Activated T-cell treated with anti-CD3 and anti-CD28 coated beads, Interleukin-2, amount 50 U/mL, for 4 hours (primary cell): ENCODE data around the gene ABHD3. TPM values are rescaled to one million over a fixed set of nuclear protein-coding genes. Genes with fewer than 3 reads are reported as not detected.
"Not testable (repeated sequence)": the region's sequence is repeated elsewhere in the genome, so short reads cannot be mapped to it uniquely, and the experiment has no call there.

Experiments used
- ATAC-seq, 2 donors: fragments of 200-7000 bp; cut with Tn5 transposase; one replicate each; pipeline ENCODE4 v1.10.0; 2021
- DNase-seq: peaks from one replicate; pipeline ENCODE4 v3.0.0-alpha.2; 2020
- H3K27me3 Mint-ChIP-seq: one replicate; pipeline ENCODE4 v1.8.0; 2021; ENCODE audit warnings: low read depth, mixed read lengths
- H3K36me3 Mint-ChIP-seq: one replicate; pipeline ENCODE4 v1.8.0; 2022; ENCODE audit warnings: mixed read lengths; ENCODE audit not compliant: insufficient read depth
- H3K4me1 Mint-ChIP-seq: one replicate; pipeline ENCODE4 v1.8.0; 2021; ENCODE audit warnings: low read depth, mixed read lengths
- H3K4me3 Mint-ChIP-seq: one replicate; pipeline ENCODE4 v1.8.0; 2021; ENCODE audit warnings: mild to moderate bottlenecking, moderate library complexity, mixed read lengths
- H3K9me3 Mint-ChIP-seq: one replicate; pipeline ENCODE4 v1.8.0; 2021; ENCODE audit warnings: mixed read lengths
- total RNA-seq, 3 donors: library from RNA; stranded (reverse); gene quantifications; one replicate each; pipeline ENCODE4 v1.2.1, GENCODE V29; 2021

The ABHD3 gene
- 10 to 100 TPM in 2 of 3 donors, 1 to 10 TPM in 1; 9.5 to 12.9 (median 11.1) TPM for total RNA-seq

GRCh38 chr18:21704603-21705364, at the start of gene ABHD3:
Gene ABHD3 (minus strand): TSS chr18:21704774. CDS start chr18:21704665, 109 bp downstream.
- Mint-ChIP-seq H3K9me3 (no peaks in the 10 kb centered on the region), H3K4me3 (peak within 1 kb of the TSS; percentile 92), H3K36me3 (peaks cover 2% of the 10 kb centered on the region), H3K4me1 (peaks cover 20% of the 10 kb centered on the region), H3K27me3 (no peaks in the 10 kb centered on the region)
- DNase-seq: peak; percentile 87
- ATAC-seq: peak; percentile 96

- Mint-ChIP-seq H3K27me3 (no peaks in the 10 kb centered on the region), H3K9me3 (no peaks in the 10 kb centered on the region), H3K4me3 (no peak overlapping the region), H3K4me1 (peaks cover 43% of the 10 kb centered on the region), H3K36me3 (no peaks in the 10 kb centered on the region)
- peak; percentile 57 to 63 for ATAC-seq
- DNase-seq: no peak
These were observed 43.5 kb upstream of the ABHD3 start for GRCh38 chr18:21747764-21748693.

DNA sequence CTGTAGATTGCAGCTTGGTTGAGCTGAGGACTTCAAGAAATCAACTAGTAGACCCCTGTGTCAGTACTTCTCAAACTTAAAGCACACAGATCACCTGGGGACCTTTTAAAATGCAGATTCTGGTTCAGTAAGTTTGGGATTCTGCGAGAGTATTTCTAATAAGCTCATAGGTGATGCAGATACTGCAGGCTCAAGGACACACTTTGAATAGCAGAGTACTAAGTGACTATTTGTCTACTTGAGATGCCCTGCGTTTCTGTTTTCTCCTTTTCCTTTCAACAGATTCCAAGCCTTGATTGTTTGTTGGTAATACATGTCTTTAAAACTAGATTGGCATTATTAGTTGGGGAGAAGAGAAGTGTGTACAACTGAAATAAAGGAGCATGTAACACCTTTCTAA, 42.7 kb upstream of the ABHD3 start:
- ATAC-seq: no peak
- Mint-ChIP-seq H3K4me1 (peaks cover 48% of the 10 kb centered on the region), H3K36me3 (no peaks in the 10 kb centered on the region), H3K4me3 (no peak overlapping the region), H3K9me3 (no peaks in the 10 kb centered on the region), H3K27me3 (no peaks in the 10 kb centered on the region)
- DNase-seq: no peak

DNA sequence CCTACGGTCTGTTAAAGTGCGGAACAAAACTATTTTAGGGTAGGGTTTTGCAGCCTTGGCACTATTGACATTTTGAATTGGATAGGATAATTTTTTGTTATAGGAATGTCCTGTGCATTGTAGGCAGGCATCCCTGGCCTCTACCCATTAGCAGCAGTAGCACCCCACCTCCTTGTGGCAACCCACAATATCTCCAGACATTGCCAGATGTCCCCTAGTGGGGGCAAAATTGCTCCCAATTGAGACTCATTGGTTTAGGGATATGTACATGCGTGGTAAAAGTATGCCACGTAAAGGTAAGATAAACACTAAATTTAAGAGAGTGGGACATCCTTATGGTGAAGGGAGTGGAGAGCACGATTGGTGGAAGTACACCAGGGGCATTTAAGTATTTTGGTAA, 40.7 kb upstream of the ABHD3 start:
- Mint-ChIP-seq H3K4me3 (no peak overlapping the region), H3K4me1 (peaks cover 53% of the 10 kb centered on the region), H3K27me3 (no peaks in the 10 kb centered on the region), H3K9me3 (no peaks in the 10 kb centered on the region), H3K36me3 (no peaks in the 10 kb centered on the region)
- DNase-seq (no peak), ATAC-seq (no peak)

DNA sequence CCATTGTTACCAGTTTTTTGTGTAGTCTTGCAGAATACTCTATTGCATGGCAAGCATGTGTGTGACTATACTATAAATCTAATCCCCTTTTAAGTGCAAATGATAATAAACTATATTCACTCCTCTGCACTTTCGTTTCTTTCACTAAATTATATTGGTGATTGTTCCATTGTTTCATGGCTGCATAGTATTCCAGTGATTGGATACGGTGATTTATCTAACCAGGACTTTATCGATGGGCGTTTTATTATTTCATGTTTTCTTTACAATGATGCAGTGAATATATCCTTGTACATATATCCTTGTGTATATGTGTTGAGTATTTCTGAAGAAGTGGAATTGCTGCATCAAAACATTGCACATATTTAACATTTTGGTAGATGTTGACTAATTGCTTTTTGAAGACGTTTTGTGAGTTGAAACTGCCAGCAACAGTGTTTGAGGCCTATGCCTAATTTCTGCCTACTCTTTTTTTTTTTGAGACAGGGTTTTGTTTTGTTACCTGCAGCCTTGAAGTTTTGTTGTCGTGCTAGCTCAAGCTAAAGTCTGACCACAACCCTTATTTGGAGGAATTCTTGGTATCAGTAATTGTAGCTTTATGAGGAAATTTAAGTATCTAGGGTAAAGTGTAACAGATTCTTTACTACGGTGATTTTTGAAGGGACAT, 38.7 kb upstream of the ABHD3 start:
- ATAC-seq (no peak), DNase-seq (no peak)
- Mint-ChIP-seq H3K4me3 (peak overlapping the region; percentile 75), H3K9me3 (no peaks in the 10 kb centered on the region), H3K4me1 (peaks cover 57% of the 10 kb centered on the region), H3K27me3 (no peaks in the 10 kb centered on the region), H3K36me3 (no peaks in the 10 kb centered on the region)

- H3K36me3 Mint-ChIP-seq: no peaks in the 10 kb centered on the region
- peaks cover 48% of the 10 kb centered on the region for H3K4me1 Mint-ChIP-seq
- peak overlapping the region; percentile 83 for H3K4me3 Mint-ChIP-seq
- no peak for DNase-seq
- H3K27me3 Mint-ChIP-seq: no peaks in the 10 kb centered on the region
- H3K9me3 Mint-ChIP-seq: no peaks in the 10 kb centered on the region
- no peak for ATAC-seq
These were observed 37.7 kb upstream of the ABHD3 start for GRCh38 chr18:21742315-21742687.

DNA sequence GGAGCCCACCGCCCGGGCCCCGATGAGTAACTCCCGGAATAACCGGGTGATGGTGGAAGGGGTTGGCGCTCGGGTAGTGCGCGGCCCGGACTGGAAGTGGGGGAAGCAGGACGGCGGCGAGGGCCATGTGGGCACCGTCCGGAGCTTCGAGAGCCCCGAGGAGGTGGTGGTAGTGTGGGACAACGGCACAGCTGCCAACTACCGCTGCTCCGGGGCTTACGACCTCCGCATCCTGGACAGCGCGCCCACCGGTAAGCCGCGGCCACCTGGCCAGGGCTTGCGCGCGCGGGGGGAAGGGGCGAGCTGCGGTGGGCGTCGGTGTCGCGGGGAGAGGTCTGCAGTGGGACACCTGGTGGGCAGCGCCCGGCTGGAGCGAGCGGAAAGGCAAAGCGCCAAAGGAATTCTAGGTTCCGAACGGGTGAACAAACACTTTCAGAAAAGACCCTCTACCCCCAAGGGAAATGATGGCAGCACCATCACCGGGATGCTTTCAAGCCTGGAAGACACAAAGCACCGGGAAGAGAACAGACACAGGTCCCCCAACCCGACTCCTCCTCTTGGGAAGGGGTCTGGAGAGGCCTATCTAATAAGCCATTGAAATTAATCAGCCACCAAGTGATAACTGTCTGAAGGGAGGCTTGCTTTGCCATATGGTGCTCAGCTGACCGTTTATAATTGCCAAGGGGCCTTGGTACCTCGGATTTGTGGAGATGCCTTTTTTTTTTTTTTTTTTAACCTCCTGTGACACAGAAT, 37.2 kb upstream of the ABHD3 start:
- ATAC-seq (peak; percentile 12 to 20), DNase-seq (peak; percentile 25)
- H3K4me1 Mint-ChIP-seq: peaks cover 44% of the 10 kb centered on the region
- no peaks in the 10 kb centered on the region for H3K36me3 Mint-ChIP-seq
- peak overlapping the region; percentile 83 for H3K4me3 Mint-ChIP-seq
- H3K27me3 Mint-ChIP-seq: no peaks in the 10 kb centered on the region
- H3K9me3 Mint-ChIP-seq: peaks cover under 1% of the 10 kb centered on the region

GRCh38 chr18:21741312-21741561, 36.7 kb upstream of the ABHD3 start:
- Mint-ChIP-seq H3K4me1 (peaks cover 40% of the 10 kb centered on the region), H3K4me3 (peak overlapping the region; percentile 83), H3K9me3 (peaks cover 4% of the 10 kb centered on the region), H3K36me3 (no peaks in the 10 kb centered on the region), H3K27me3 (peaks cover 1% of the 10 kb centered on the region)
- no peak for ATAC-seq
- no peak for DNase-seq

DNA sequence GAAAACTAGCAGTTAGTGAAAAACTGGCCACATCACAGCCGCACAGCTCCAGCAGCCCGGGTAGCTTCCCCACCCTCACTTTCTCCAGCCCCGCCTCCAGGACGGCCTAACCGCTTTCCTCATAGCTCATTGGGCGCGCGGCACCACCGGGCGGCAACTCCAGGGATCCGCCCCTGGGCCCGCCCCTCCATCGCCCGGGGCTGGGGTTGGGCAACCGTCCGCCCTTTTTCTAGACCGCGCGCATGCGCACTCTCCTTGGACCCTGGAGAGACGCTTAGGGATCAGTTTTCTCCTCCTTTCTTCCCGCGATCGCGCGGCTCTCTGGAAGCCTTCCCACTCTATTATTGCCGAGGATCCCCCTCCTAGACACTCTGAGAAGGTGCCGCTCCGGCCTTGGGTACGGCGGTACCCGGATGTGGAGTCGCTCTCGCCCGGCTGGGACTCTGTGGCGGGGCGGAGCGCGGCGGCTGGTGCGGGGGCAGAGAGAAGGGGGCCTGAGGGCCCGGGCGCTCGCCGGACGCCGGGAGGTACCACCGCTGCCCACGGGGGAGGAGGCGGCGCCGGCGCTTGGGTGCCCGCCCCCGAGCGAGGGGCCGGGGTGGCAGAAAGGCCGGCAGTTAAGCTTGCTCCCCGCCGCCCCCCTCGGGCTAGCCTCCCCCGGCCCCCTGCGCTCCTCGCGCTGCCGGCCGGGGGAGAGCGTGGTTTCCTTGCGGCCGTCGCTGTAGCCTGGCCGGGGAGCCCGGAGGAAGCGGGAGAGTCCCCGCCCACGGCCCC, 36.2 kb upstream of the ABHD3 start, which contains the start of gene MIB1:
Gene MIB1 (plus strand): TSS at position 255 of the 774 bp plus-strand sequence. CDS start 792 bp downstream, outside the sequence.
- peaks cover 38% of the 10 kb centered on the region for H3K4me1 Mint-ChIP-seq
- peaks cover 3% of the 10 kb centered on the region for H3K27me3 Mint-ChIP-seq
- ATAC-seq (peak; percentile 97 to 98), DNase-seq (peak; percentile 98)
- peaks cover 4% of the 10 kb centered on the region for H3K9me3 Mint-ChIP-seq
- H3K4me3 Mint-ChIP-seq: peak within 1 kb of the TSS; percentile 92
- no peaks in the 10 kb centered on the region for H3K36me3 Mint-ChIP-seq

GRCh38 chr18:21739604-21740537, 35.3 kb upstream of the ABHD3 start:
- peaks cover 3% of the 10 kb centered on the region for H3K27me3 Mint-ChIP-seq
- DNase-seq: no peak

DNA sequence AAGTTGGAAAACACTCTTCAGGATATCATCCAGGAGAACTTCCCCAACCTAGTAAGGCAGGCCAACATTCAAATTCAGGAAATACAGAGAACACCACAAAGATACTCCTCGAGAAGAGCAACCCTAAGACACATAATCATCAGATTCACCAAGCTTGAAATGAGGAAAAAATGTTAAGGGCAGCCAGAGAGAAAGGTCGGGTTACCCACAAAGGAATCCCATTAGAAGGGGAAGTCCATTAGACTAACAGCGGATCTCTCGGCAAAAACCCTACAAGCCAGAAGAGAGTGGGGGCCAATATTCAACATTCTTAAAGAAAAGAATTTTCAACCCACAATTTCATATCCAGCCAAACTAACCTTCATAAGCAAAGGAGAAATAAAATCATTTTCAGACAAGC, 32.4 kb upstream of the ABHD3 start:
- not testable (repeated sequence) for H3K36me3 Mint-ChIP-seq, ATAC-seq, DNase-seq, H3K27me3 Mint-ChIP-seq, H3K4me3 Mint-ChIP-seq, H3K9me3 Mint-ChIP-seq
- peaks cover 13% of the 10 kb centered on the region for H3K4me1 Mint-ChIP-seq

More at GRCh38 chr18:21739604-21740537, 35.3 kb upstream of the ABHD3 start:
- Mint-ChIP-seq H3K4me1 (peaks cover 35% of the 10 kb centered on the region), H3K9me3 (peaks cover 4% of the 10 kb centered on the region), H3K36me3 (no peaks in the 10 kb centered on the region), H3K4me3 (peak overlapping the region; percentile 92)
- ATAC-seq: peak; percentile 1

DNA sequence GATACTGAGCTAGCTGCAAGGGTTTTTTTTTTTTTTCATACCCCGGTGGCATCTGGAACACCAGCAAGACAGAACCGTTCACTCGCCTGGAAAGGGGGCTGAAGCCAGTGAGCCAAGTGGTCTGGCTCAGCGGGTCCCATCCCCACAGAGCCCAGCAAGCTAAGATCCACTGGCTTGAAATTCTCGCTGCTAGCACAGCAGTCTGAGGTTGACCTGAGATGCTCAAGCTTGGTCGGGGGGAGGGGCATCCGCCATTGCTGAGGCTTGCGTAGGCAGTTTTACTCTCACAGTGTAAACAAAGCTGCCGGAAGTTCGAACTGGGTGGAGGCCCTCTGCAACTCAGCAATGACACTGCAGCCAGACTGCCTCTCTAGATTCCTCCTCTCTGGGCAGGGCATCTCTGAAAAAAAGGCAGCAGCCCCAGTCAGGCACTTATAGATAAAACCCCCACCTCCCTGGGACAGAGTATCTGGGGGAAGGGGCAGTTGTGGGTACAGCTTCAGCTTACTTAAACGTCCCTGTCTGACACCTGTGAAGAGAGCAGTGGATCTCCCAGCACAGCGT, 31.0 kb upstream of the ABHD3 start:
- no peak for ATAC-seq
- Mint-ChIP-seq H3K9me3 (peaks cover 4% of the 10 kb centered on the region), H3K4me1 (peaks cover 12% of the 10 kb centered on the region), H3K27me3 (peaks cover 3% of the 10 kb centered on the region), H3K4me3 (no peak overlapping the region), H3K36me3 (no peaks in the 10 kb centered on the region)
- peak; percentile 20 for DNase-seq
